Esophagus squamous epithelium (tissue), 4 donors: ENCODE measurements around the gene PLXNA3.

ENCODE experiments used
- POLR2A ChIP-seq, 4 donors: fragments of 450-650 bp; IDR thresholded peaks; one replicate each; pipeline ENCODE4 v1.6.1; 2017; ENCODE audit warnings: antibody characterized with exemption in 4 of 4, mild to moderate bottlenecking in 4 of 4, moderate library complexity in 3 of 4
- TF ChIP-seq, protein P1 (sequence below), 6 experiments: fragments of 450-650 bp in 4 of 6; fragments of 200-600 bp in 2 of 6; sonication (generic) in 2 of 6; IDR thresholded peaks; one replicate each; pipeline ENCODE4 v1.5.1; 2016 to 2019; ENCODE audit warnings: antibody characterized with exemption in 6 of 6, mild to moderate bottlenecking in 4 of 6, moderate library complexity in 4 of 6

DNA sequence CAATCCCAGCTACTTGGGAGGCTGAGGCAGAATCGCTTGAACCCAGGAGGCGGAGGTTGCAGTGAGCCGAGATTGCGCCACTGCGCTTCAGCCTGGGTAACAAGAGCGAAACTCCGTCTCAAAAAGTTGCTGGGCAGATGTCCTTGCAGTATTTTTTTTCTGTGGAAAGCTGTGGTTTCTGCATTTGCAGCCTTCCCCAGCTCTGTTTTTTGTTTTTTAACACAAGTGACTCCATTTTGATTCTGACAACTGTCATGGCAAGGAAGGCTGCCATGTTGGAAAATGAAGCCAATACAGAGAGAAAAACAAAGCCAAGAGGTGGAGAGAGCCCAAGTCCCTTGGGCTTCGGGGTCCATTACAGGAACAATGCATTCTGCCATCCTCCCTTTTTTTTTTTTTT lies 44.0 kb downstream of the PLXNA3 start:
- TF ChIP-seq, protein P1, sequence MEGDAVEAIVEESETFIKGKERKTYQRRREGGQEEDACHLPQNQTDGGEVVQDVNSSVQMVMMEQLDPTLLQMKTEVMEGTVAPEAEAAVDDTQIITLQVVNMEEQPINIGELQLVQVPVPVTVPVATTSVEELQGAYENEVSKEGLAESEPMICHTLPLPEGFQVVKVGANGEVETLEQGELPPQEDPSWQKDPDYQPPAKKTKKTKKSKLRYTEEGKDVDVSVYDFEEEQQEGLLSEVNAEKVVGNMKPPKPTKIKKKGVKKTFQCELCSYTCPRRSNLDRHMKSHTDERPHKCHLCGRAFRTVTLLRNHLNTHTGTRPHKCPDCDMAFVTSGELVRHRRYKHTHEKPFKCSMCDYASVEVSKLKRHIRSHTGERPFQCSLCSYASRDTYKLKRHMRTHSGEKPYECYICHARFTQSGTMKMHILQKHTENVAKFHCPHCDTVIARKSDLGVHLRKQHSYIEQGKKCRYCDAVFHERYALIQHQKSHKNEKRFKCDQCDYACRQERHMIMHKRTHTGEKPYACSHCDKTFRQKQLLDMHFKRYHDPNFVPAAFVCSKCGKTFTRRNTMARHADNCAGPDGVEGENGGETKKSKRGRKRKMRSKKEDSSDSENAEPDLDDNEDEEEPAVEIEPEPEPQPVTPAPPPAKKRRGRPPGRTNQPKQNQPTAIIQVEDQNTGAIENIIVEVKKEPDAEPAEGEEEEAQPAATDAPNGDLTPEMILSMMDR (IDR thresholded peaks at IDR 0.05), result no peak
- TF ChIP-seq POLR2A (IDR thresholded peaks at IDR 0.05), result no peak
